Activated CD4-positive, alpha-beta T cell treated with anti-CD3 and anti-CD28 coated beads, Interleukin-2, amount 10 ng/mL, durations not matched to agents 24 days and 14 days (primary cell): ENCODE measurements around the gene CCL19. TPM values are rescaled to one million over a fixed set of nuclear protein-coding genes. Genes with fewer than 3 reads are reported as not detected.
A peak's percentile ranks its signal among the peaks of the same experiment; 100 is the strongest.

Experiments
- DNase-seq: peaks from one replicate; pipeline ENCODE4 v3.0.0; 2022
- H3K27ac Mint-ChIP-seq: one replicate; pipeline ENCODE4 v1.8.0; 2022; ENCODE audit warnings: mild to moderate bottlenecking, mixed read lengths
- H3K27me3 Mint-ChIP-seq: one replicate; pipeline ENCODE4 v1.8.0; 2022; ENCODE audit warnings: mixed read lengths
- H3K36me3 Mint-ChIP-seq: one replicate; pipeline ENCODE4 v1.8.0; 2022; ENCODE audit warnings: low read depth, mild to moderate bottlenecking, mixed read lengths
- H3K4me1 Mint-ChIP-seq: one replicate; pipeline ENCODE4 v1.8.0; 2021; ENCODE audit warnings: mixed read lengths
- H3K4me3 Mint-ChIP-seq: one replicate; pipeline ENCODE4 v1.8.0; 2022; ENCODE audit warnings: mild to moderate bottlenecking, moderate library complexity, mixed read lengths
- H3K9me3 Mint-ChIP-seq: one replicate; pipeline ENCODE4 v1.8.0; 2021; ENCODE audit warnings: mixed read lengths
- intact Hi-C: fragments of 100-400 bp; cut with micrococcal nuclease; formaldehyde crosslinking; loops from one replicate; pipeline ENCODE4 v1.15.1; 2023
- total RNA-seq: library from RNA; stranded (reverse); gene quantifications from 2 replicates; pipeline ENCODE4 v1.2.3, GENCODE V29; 2022

CCL19 gene
- total RNA-seq, 1 donor from 2014 or later: not detected

DNA sequence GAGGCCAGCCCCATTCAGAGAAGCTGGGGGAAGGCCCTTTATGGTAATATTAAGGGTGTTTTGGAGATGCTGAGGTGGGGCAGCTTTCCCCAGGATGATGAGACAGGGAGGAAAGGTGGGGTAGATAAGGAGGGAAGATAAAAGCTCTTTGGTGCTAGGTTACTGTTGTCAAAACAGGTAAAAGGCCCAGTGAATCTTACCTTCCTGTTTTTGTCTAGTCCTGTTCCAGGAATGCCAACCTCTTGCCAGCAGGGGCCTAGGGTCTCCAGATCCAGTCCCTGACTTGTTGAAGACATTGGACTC lies 27.8 kb downstream of the CCL19 start:
- DNase-seq: peak; percentile 76

DNA sequence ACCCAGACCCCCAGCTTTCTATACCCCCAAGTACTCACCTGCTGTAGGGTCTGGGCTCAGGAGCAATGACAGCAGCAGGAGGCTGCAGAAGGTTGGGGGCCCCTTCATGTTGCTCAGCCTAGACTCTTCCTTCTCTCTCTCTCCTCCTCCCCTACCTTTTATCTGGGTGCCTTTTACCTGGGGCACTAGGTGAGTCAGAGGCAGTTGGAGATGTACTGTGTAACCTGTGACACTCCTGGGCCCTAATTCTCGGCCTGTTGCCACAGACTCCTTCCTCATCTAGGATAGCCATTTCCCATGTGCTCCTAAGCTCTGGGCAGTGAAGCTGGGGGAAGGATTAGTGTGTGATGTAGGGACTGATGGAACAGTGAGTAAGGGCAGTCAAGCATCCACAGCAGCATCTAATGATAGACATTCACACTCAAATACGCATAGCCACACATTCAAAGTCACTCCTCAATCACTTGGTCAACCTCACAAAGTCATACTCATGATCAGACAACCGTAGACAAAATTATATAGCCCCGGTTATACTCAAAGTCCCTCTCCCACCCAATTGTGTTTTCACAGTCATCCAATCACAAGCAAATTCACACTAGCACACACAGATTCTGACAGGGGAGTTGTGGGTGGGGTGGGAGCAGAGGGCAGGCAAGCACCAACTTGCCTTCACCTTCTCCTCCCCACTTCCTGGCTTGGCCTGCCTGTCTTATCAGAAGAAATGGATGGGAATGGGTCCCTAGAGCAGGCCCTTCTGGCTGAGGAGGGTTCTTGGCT lies 28.4 kb downstream of the CCL19 start, which contains the start of gene CCL27:
Gene CCL27, minus strand, starts transcription at position 132 of the 777 bp plus-strand sequence. Its CDS starts 24 bp downstream, at position 108.
- peak within 1 kb of the TSS; percentile 88 for H3K27ac Mint-ChIP-seq
- peaks cover 19% of the 10 kb centered on the region for H3K36me3 Mint-ChIP-seq
- no peak for DNase-seq
- H3K4me1 Mint-ChIP-seq: peaks cover 47% of the 10 kb centered on the region
- no peaks in the 10 kb centered on the region for H3K9me3 Mint-ChIP-seq
- H3K4me3 Mint-ChIP-seq: peak within 1 kb of the TSS; percentile 61
- intact Hi-C loops: no loop called here
- H3K27me3 Mint-ChIP-seq: no peaks in the 10 kb centered on the region

More for the DNA sequence above, 27.8 kb downstream of the CCL19 start:
- Mint-ChIP-seq H3K4me3 (peak overlapping the region; percentile 61), H3K4me1 (peaks cover 47% of the 10 kb centered on the region), H3K36me3 (peaks cover 22% of the 10 kb centered on the region), H3K9me3 (no peaks in the 10 kb centered on the region), H3K27me3 (no peaks in the 10 kb centered on the region), H3K27ac (peak overlapping the region; percentile 88)
- intact Hi-C loops: no loop called here

DNA sequence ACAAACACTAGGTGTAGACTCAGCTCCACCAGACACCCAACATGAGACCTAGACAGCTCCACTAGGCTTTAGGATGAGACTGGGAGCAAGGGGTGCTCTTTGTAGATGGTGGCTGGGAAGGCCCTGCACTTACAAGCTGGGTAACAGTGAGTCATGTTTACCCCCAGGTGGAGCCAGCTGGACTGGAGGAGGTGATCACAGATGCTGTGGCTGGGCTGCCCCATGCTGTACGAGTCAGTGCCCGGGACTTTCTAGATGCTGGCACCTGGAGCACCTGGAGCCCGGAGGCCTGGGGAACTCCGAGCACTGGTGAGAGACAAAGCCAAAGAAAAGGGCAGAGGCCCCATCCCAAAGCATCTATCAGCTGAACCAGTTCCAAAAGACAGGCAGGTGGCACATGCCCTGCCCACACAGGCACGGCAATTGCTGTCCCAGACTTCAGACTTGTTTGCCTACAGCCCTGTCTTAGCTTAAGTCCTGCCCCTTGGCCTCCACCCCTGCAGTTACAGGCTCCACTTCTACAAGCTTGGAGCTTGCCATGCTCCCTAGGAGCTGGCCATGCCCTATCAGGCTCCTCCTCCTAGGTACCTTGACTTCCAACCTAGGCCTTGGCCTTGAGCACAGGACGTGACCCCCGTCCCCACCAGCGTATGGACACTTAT lies 31.4 kb downstream of the CCL19 start:
- H3K9me3 Mint-ChIP-seq: no peaks in the 10 kb centered on the region
- no peaks in the 10 kb centered on the region for H3K27me3 Mint-ChIP-seq
- H3K4me3 Mint-ChIP-seq: no peak overlapping the region
- intact Hi-C loops: no loop called here
- DNase-seq: peak; percentile 54
- peaks cover 34% of the 10 kb centered on the region for H3K4me1 Mint-ChIP-seq
- H3K27ac Mint-ChIP-seq: no peak overlapping the region
- peaks cover 16% of the 10 kb centered on the region for H3K36me3 Mint-ChIP-seq

DNA sequence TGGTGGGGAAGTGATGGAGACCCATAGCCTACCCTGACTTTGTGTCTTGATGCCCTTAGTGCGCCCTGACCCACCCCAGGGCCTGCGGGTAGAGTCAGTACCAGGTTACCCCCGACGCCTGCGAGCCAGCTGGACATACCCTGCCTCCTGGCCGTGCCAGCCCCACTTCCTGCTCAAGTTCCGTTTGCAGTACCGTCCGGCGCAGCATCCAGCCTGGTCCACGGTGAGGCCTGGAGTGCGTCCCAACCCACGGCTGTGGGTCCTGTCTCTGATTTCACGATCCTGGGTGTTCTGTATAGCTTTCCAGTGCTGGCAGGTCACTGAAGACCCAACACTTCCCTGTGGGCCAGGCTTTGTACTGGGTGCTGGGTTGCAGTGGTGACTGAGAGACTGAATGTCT lies 32.6 kb downstream of the CCL19 start:
- peaks cover 22% of the 10 kb centered on the region for H3K4me1 Mint-ChIP-seq
- intact Hi-C loops: no loop called here
- peaks cover 13% of the 10 kb centered on the region for H3K36me3 Mint-ChIP-seq

DNA sequence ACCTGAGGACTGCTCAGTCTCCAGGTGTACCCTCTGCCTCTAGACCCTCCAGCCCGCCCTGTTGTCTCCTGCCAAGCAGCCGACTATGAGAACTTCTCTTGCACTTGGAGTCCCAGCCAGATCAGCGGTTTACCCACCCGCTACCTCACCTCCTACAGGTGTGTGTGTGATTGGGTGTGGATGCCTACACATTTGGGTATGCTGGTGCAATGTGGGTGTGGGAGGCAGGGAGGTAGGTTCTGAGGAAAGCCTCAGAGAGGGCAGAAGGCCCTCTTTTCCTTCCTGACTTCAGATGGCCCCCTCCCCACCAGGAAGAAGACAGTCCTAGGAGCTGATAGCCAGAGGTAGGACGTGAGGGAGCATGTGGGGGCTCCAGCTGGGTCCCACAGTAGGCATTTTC lies 34.1 kb downstream of the CCL19 start:
- intact Hi-C loops: no loop called here
- Mint-ChIP-seq H3K27ac (no peak overlapping the region), H3K36me3 (peaks cover 13% of the 10 kb centered on the region), H3K9me3 (no peaks in the 10 kb centered on the region), H3K4me1 (peaks cover 20% of the 10 kb centered on the region), H3K4me3 (no peak overlapping the region), H3K27me3 (no peaks in the 10 kb centered on the region)
- DNase-seq: peak; percentile 52

More for the DNA sequence above, 32.6 kb downstream of the CCL19 start:
- no peak overlapping the region for H3K27ac Mint-ChIP-seq
- DNase-seq: no peak
- no peak overlapping the region for H3K4me3 Mint-ChIP-seq
- no peaks in the 10 kb centered on the region for H3K9me3 Mint-ChIP-seq
- no peaks in the 10 kb centered on the region for H3K27me3 Mint-ChIP-seq

DNA sequence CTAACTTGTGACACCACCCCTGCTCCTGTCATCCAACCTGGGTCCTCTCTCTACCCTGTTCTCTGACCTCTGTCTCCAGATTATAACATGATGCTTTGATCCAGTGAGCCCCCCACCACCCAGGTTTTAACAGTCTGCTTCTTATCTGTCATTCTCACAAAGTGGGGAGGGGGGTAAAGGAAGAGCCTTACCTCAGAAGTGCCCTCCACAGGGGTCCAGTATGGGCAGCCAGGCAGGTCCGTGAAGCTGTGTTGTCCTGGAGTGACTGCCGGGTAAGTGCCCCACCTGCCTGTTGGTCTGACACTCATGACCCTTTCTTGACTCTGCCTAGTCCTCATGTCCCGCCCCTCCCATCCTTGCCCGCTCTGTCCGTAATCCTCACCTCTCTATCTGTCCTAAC lies 35.7 kb downstream of the CCL19 start:
- Mint-ChIP-seq H3K9me3 (no peaks in the 10 kb centered on the region), H3K27ac (no peak overlapping the region)
- intact Hi-C loops: no loop called here

DNA sequence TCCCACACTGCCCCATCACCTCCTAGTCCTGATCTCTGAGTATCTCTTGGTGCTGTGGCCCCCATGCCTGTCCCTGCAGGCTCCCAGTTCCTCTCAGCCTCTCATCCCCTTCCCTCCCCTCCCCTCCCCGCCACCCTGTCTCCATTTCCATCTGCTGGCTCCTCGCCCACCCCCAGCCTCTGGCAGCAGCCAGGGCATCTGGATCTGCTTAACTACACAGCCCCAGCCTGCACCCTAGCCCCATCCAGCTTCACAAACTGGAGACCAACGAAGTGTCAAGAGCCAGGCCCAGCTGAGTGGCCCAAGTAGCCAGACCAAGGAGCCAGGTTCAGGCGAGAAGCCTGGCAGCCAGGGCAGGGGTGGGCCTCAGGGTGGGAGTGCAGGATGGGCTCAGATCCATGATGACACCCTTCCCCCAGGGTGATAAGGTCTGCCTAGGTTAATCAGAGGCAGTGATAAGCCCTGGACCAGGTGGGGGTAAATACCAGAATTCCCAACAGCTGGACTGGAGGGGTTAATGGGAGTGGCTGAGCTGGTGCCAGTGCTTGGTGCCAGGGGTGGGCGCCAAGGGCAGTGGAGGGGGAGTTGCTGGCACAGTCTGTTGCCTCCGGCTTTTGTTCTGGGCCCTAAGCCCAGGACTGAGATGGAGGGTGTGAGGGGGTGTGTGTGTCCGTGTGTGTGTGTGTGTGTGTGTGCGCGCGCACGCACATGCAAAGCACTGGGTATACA lies 36.6 kb downstream of the CCL19 start:
- peaks cover 12% of the 10 kb centered on the region for H3K36me3 Mint-ChIP-seq
- no peaks in the 10 kb centered on the region for H3K9me3 Mint-ChIP-seq
- H3K27ac Mint-ChIP-seq: no peak overlapping the region
- DNase-seq: no peak
- no peak overlapping the region for H3K4me3 Mint-ChIP-seq
- intact Hi-C loops: no loop called here
- peaks cover 15% of the 10 kb centered on the region for H3K4me1 Mint-ChIP-seq
- H3K27me3 Mint-ChIP-seq: no peaks in the 10 kb centered on the region

More for the DNA sequence above, 35.7 kb downstream of the CCL19 start:
- peaks cover 15% of the 10 kb centered on the region for H3K4me1 Mint-ChIP-seq
- H3K4me3 Mint-ChIP-seq: no peak overlapping the region
- H3K36me3 Mint-ChIP-seq: peaks cover 10% of the 10 kb centered on the region
- H3K27me3 Mint-ChIP-seq: no peaks in the 10 kb centered on the region
- DNase-seq: no peak

DNA sequence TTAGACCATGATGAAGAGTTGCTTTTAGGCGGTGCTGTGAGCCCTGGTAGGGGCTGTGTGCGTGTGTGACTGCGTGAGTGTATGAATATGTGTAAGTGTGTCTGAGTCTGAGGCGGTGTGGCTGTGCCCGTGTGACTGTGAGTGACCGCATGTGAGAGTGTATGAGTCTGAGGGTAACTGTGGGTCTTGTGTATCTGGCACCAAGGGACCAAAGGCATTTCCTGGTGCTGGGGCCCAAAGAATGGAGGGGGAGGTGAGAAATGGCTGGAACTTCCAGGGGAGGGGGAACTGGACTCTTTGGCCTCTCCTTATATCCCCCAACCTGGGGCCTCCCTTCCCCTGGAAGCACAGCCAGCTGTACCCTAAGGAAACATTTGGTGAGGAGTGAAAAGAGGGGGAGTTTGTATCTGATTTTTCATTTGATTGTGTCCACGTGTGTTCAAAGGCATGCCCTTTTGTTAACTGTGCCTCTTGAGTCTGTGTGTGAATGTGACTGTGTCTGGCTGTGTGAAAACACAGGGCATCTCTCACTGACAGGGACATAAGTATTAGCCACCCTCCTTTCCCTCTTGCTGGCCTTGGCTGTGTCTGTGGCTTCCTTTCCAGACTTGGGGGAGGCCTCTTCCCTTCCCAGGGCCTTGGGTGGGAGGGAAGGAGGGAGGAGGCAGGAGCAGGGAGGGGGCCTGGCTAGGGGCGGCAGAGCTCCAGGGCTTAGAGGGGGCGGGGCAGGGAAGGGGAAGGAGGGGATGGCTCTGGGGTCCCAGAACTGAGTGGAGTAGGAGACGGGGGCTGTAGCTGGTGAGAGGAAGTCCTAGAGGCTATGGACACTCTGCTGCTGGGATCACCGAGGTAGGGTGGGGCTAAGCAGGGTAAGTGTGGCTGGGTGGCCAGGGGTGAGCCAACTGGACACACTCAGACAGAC lies 37.7 kb downstream of the CCL19 start:
- Mint-ChIP-seq H3K4me3 (no peak overlapping the region), H3K9me3 (no peaks in the 10 kb centered on the region), H3K27ac (peak overlapping the region; percentile 3), H3K4me1 (peaks cover 21% of the 10 kb centered on the region), H3K36me3 (peaks cover 22% of the 10 kb centered on the region), H3K27me3 (no peaks in the 10 kb centered on the region)
- no peak for DNase-seq
- intact Hi-C loops: no loop called here

DNA sequence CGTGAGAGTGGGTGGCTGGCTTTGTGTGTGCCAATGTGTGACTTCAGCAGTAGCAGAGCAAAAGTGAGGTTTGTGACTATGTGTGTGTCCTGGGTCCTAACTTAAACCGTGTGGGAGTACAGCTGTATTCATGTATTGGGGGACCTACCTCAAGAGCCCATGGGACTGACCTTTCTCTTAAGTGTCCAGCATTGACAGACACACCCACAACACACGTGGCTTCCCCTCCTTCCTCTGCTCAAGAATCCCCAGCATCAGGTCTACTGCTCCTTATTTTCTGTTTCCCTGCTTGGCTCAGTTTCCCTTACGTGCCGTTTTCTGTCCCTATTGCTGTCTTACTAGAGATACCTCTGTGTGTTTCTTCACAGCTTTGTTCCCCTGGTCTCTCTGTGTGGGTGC lies 38.5 kb downstream of the CCL19 start:
- H3K27ac Mint-ChIP-seq: peak overlapping the region; percentile 70
- H3K4me3 Mint-ChIP-seq: peak overlapping the region; percentile 3
- no peak for DNase-seq
- no peaks in the 10 kb centered on the region for H3K9me3 Mint-ChIP-seq
- intact Hi-C loops: no loop called here
- peaks cover 29% of the 10 kb centered on the region for H3K36me3 Mint-ChIP-seq
- no peaks in the 10 kb centered on the region for H3K27me3 Mint-ChIP-seq
- peaks cover 30% of the 10 kb centered on the region for H3K4me1 Mint-ChIP-seq

DNA sequence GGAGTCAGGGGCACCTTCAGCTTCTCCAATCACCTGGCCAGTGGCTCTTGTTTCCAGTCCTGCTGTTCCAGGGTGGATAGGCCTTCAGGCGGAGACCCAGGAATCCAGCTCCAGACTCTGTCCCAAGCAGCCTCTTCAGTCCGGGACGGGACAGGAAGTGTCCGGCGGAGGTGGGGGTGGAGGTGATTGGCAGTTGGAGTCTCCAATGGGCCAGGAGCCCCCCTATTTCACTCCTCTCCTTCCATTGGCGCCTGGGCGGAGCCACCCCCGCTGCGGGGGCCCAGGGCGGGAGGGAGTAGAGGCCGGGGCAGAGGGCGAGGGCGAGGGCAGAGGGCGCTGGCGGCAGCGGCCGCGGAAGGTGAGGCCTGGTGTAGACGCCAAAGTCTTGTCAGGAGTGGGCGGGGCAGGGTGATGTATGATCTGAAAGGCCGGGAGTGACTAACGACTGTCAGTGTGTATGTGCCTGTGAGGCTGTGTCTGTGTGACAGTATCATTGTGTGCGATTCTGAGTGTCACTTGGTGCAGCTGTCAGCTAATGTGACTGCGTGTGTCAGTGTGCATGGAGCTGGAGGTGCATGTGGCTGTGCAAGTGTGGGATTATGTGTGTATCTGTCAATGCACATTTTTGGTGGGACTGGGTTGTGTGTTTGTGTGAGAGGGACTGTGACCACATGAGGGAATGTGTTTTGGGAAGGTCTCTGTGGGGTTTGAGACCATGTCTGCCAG lies 39.0 kb downstream of the CCL19 start, which contains the start of gene IL11RA:
Gene IL11RA, plus strand, starts transcription at position 310 of the 726 bp plus-strand sequence. CDS start 3,033 bp downstream, outside the sequence.
- Mint-ChIP-seq H3K36me3 (peaks cover 34% of the 10 kb centered on the region), H3K9me3 (no peaks in the 10 kb centered on the region), H3K27ac (peak within 1 kb of the TSS; percentile 70), H3K4me3 (peak within 1 kb of the TSS; percentile 3), H3K27me3 (no peaks in the 10 kb centered on the region), H3K4me1 (peaks cover 34% of the 10 kb centered on the region)
- peak; percentile 69 for DNase-seq
- intact Hi-C loops: no loop called here

DNA sequence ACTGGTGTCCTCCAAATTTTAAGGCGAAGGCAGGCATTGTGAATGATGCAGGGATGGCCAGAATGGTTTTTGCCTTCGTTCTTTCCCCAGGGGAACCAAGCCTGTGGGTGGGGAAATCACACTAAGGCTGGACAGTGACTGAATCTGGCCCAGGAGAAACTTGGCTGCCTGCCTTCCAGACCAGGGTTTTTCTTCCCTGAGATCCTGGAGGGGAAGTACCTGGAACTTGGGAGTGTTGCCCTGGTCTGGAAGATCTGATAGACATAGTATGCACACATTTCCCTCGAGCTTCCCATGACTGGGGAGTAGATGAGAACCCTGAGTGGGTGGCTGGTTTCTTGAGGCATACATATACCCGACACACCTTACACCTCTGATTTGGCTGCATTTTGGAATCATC lies 39.8 kb downstream of the CCL19 start:
- Mint-ChIP-seq H3K4me1 (peaks cover 36% of the 10 kb centered on the region), H3K27ac (no peak overlapping the region), H3K9me3 (no peaks in the 10 kb centered on the region), H3K36me3 (peaks cover 34% of the 10 kb centered on the region), H3K27me3 (no peaks in the 10 kb centered on the region), H3K4me3 (no peak overlapping the region)
- DNase-seq: no peak
- intact Hi-C loops: no loop called here

DNA sequence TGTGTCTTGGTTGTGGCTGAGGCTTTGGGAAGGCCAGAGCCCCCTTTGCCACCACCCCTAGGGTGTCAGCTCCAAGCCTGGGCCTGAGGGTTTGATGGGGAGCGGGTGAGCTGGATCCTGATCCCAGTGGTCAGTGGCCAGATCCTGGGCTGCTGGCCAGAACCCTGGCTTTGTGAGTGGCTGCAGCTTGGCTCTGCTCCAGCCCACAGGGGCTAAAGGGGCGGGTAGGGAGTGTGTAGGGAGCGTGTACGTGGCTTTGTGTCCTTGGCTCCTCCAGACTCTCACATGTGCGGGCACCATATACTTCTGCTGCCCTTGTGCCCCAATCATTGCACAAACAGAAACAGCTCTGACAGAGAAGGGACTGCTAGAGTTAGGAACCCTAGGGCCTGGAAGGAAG lies 40.3 kb downstream of the CCL19 start:
- no peak overlapping the region for H3K27ac Mint-ChIP-seq

DNA sequence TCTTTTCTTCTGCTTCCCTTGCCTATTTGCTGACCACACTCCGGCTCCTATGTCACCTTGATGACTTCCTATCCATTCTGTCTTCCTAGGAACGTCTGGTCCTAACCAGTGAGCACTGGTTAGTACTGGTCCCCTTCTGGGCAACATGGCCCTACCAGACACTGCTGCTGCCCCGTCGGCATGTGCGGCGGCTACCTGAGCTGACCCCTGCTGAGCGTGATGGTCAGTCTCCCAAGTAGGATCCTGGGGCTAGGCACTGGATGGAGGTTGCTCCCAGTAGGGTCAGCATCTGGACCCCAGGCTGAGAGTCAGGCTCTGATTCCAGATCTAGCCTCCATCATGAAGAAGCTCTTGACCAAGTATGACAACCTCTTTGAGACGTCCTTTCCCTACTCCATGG lies 42.4 kb downstream of the CCL19 start:
- Mint-ChIP-seq H3K36me3 (peaks cover 34% of the 10 kb centered on the region), H3K27me3 (no peaks in the 10 kb centered on the region), H3K4me3 (peak overlapping the region; percentile 50), H3K9me3 (no peaks in the 10 kb centered on the region), H3K27ac (no peak overlapping the region), H3K4me1 (peaks cover 42% of the 10 kb centered on the region)
- DNase-seq: no peak
- intact Hi-C loops: no loop called here

More for the DNA sequence above, 40.3 kb downstream of the CCL19 start:
- no peak for DNase-seq
- intact Hi-C loops: no loop called here
- peaks cover 34% of the 10 kb centered on the region for H3K36me3 Mint-ChIP-seq
- H3K4me3 Mint-ChIP-seq: no peak overlapping the region
- H3K27me3 Mint-ChIP-seq: no peaks in the 10 kb centered on the region
- no peaks in the 10 kb centered on the region for H3K9me3 Mint-ChIP-seq
- H3K4me1 Mint-ChIP-seq: peaks cover 41% of the 10 kb centered on the region
